A549 (cell line): ENCODE data around the gene CYP4F3.

Experiments
- CTCF ChIP-seq: fragments of >200 bp; sonication (Bioruptor Twin); formaldehyde crosslinking; IDR thresholded peaks from 3 replicates; pipeline ENCODE4 v1.5.1; 2016
- HMGXB4 ChIP-seq: fragments of 250-450 bp; sonication (Bioruptor Pico); IDR thresholded peaks from 2 replicates; pipeline ENCODE4 v1.5.0; 2021; ENCODE audit warnings: mild to moderate bottlenecking, moderate library complexity, borderline replicate concordance
- JUN ChIP-seq, 2 experiments: fragments of >200 bp; sonication (Bioruptor Twin); formaldehyde crosslinking; IDR thresholded peaks; 2 replicates in 1 of 2; 3 replicates in 1 of 2; pipeline ENCODE4 v1.6.1; 2016 to 2017
- MAX ChIP-seq: IDR thresholded peaks from 2 replicates; pipeline ENCODE4 v1.6.1; 2012
- MYC ChIP-seq: IDR thresholded peaks from 2 replicates; pipeline ENCODE4 v1.6.1; 2012; ENCODE audit warnings: mild to moderate bottlenecking, inconsistent platforms, low read length, improper control_type of control experiment, borderline replicate concordance
- POLR2A ChIP-seq: IDR thresholded peaks from 2 replicates; pipeline ENCODE4 v1.6.1; 2012; ENCODE audit warnings: mild to moderate bottlenecking, low read length
- RARB ChIP-seq: fragments of 250-450 bp; sonication (Bioruptor Pico); IDR thresholded peaks from 2 replicates; pipeline ENCODE4 v1.8.0; 2021; ENCODE audit warnings: mild to moderate bottlenecking, moderate library complexity
- REST ChIP-seq: fragments of 200-600 bp; sonication (generic); IDR thresholded peaks from 2 replicates; pipeline ENCODE4 v1.6.1; 2016; ENCODE audit warnings: antibody characterized with exemption, mild to moderate bottlenecking, moderate library complexity
- RFX5 ChIP-seq: fragments of 450-650 bp; IDR thresholded peaks from 2 replicates; pipeline ENCODE4 v1.7.1; 2014; ENCODE audit warnings: antibody characterized with exemption, mild to moderate bottlenecking, moderate library complexity

DNA sequence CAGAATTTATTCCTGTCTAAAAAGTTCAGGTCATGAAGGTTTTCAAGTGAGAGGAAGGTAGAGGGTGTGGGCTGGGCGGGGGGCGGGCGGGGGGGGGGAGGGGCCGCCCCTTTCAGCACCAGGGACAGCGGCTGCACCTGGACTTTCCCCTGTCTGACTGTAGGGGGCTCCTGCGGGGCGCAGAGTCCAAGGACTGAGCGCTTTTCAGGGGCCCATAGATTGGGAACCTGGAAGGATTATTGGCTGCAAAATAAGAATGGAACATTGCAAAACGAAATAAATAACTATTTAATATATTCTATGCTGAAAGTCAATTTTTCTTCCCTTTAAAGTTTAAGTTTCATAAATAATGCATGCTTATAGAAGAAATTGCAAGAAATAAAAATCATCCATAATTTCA lies 8.9 kb upstream of the CYP4F3 start:
- peak; percentile 44 for TF ChIP-seq CTCF
- no peak for TF ChIP-seq JUN (IDR thresholded peaks at IDR 0.05)
- TF ChIP-seq MAX: no peak
- TF ChIP-seq RARB (CRISPR knock-in tag): no peak
- TF ChIP-seq REST: peak; percentile 77
- TF ChIP-seq RFX5: no peak
- TF ChIP-seq HMGXB4 (CRISPR knock-in tag): no peak
- no peak for TF ChIP-seq MYC
- TF ChIP-seq POLR2A: no peak
